ENCODE measurements around the gene VSTM1. TPM values are rescaled to one million over a fixed set of nuclear protein-coding genes. Genes with fewer than 3 reads are reported as not detected.

Gene VSTM1
- total RNA-seq, 3 donors from 2014 or later: not detected

GRCh38 chr19:54011507-54012211, 52.0 kb downstream of the VSTM1 start:
- H3K36me3 ChIP-seq: no peaks in the 10 kb centered on the region
- no peaks in the 10 kb centered on the region for H3K9me3 ChIP-seq
- intact Hi-C loops (cut with DNase I; ENCODE audit: low total_unique reads): no loop called here
- TF ChIP-seq POLR2AphosphoS5 (IDR thresholded peaks at IDR 0.05) (no peak), POLR2A (IDR thresholded peaks at IDR 0.05) (no peak)
- TF ChIP-seq, protein P1, sequence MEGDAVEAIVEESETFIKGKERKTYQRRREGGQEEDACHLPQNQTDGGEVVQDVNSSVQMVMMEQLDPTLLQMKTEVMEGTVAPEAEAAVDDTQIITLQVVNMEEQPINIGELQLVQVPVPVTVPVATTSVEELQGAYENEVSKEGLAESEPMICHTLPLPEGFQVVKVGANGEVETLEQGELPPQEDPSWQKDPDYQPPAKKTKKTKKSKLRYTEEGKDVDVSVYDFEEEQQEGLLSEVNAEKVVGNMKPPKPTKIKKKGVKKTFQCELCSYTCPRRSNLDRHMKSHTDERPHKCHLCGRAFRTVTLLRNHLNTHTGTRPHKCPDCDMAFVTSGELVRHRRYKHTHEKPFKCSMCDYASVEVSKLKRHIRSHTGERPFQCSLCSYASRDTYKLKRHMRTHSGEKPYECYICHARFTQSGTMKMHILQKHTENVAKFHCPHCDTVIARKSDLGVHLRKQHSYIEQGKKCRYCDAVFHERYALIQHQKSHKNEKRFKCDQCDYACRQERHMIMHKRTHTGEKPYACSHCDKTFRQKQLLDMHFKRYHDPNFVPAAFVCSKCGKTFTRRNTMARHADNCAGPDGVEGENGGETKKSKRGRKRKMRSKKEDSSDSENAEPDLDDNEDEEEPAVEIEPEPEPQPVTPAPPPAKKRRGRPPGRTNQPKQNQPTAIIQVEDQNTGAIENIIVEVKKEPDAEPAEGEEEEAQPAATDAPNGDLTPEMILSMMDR (IDR thresholded peaks at IDR 0.05): no peak
- H3K4me3 ChIP-seq: no peak overlapping the region
- peaks cover 0 to 47% of the 10 kb centered on the region in 2 donors for H3K27me3 ChIP-seq
- H3K27ac ChIP-seq: no peak overlapping the region
- no peaks in the 10 kb centered on the region for H3K4me1 ChIP-seq
- DNase-seq (ENCODE audit: low spot score in 2 of 2): no peak

GRCh38 chr19:54010474-54010873, 53.2 kb downstream of the VSTM1 start:
- H3K4me1 ChIP-seq: no peaks in the 10 kb centered on the region
- H3K27ac ChIP-seq: no peak overlapping the region
- no peaks in the 10 kb centered on the region for H3K36me3 ChIP-seq
- TF ChIP-seq POLR2A (IDR thresholded peaks at IDR 0.05) (no peak), POLR2AphosphoS5 (IDR thresholded peaks at IDR 0.05) (no peak)
- TF ChIP-seq, protein P1 (IDR thresholded peaks at IDR 0.05): no peak
- intact Hi-C loops (cut with DNase I; ENCODE audit: low total_unique reads): no loop called here
- H3K27me3 ChIP-seq: peaks cover 0 to 36% of the 10 kb centered on the region in 2 donors
- no peak for DNase-seq (ENCODE audit: low spot score in 2 of 2)
- no peaks in the 10 kb centered on the region for H3K9me3 ChIP-seq
- no peak overlapping the region for H3K4me3 ChIP-seq

DNA sequence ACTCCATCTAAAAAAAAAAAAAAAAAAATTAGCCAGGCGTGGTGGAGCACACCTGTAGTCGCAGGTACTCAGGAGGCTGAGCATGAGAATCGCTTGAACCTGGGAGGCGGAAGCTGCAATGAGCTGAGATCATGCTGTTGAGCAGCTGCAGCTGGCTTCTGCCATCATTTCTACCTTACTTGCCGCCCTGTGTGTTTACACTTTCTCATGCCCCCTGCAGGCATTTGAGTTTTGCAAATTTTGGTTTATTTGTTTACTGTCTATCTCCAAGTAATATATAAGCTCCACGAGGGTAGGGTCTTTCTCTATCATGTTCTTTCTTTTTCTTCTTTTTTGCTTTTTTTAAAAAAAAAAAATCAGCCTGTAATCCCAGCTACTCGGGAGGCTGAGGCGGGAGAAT, 54.3 kb downstream of the VSTM1 start:
- Histone ChIP-seq H3K4me3 (no peak overlapping the region), H3K27me3 (peaks cover 0 to 33% of the 10 kb centered on the region in 2 donors), H3K27ac (no peak overlapping the region), H3K9me3 (no peaks in the 10 kb centered on the region), H3K36me3 (no peaks in the 10 kb centered on the region), H3K4me1 (no peaks in the 10 kb centered on the region)
- TF ChIP-seq POLR2AphosphoS5 (IDR thresholded peaks at IDR 0.05): no peak
- TF ChIP-seq, protein P1 (IDR thresholded peaks at IDR 0.05): no peak
- no peak for TF ChIP-seq POLR2A (IDR thresholded peaks at IDR 0.05)
- intact Hi-C loops (cut with DNase I; ENCODE audit: low total_unique reads): no loop called here
- DNase-seq (ENCODE audit: low spot score in 2 of 2): no peak

DNA sequence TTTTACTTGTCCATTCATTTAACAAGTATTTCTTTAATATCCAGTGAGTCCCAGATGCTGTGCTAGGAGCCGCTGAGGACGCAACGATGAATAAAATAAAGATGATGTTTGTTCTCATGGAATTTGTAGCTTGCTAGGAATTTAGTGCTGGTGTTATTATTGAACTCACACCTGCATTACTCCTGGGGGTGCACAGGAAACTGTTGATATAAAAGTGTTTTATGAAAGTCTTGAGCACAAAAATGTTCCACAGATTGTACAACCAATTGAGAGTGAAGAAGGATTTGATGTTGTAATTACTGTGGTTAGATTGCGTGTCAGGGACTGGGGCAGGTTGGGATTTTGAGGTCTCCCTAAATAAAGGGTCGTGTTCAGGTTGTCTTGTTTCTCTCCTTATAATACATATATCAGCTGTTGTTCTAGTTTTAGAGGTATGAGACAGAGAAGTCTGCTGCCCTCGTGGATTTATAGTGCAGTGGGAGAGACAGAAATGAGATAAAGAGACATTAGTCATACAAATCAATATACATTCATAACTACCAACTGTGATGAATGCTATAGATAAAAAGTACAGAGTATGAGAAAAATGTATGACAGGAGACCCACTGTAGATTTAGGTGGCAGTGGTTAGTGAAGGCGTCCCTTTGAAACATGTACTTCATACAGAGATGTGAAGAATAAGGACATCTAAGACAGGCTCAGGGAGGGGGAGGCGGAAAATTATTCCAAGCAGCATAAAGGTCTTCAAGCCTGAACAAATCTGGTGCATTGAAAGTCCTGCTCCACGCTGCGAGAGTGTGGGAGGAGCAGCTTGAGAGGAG, 61.0 kb downstream of the VSTM1 start:
- Histone ChIP-seq H3K36me3 (no peaks in the 10 kb centered on the region), H3K4me1 (no peaks in the 10 kb centered on the region), H3K9me3 (no peaks in the 10 kb centered on the region), H3K27ac (no peak overlapping the region), H3K4me3 (no peak overlapping the region), H3K27me3 (peaks cover 0 to 54% of the 10 kb centered on the region in 2 donors)
- intact Hi-C loops (cut with DNase I; ENCODE audit: low total_unique reads): no loop called here
- DNase-seq (ENCODE audit: low spot score in 2 of 2): no peak
- no peak for TF ChIP-seq POLR2A (IDR thresholded peaks at IDR 0.05)
- TF ChIP-seq, protein P1 (IDR thresholded peaks at IDR 0.05): no peak
- TF ChIP-seq POLR2AphosphoS5 (IDR thresholded peaks at IDR 0.05): no peak

DNA sequence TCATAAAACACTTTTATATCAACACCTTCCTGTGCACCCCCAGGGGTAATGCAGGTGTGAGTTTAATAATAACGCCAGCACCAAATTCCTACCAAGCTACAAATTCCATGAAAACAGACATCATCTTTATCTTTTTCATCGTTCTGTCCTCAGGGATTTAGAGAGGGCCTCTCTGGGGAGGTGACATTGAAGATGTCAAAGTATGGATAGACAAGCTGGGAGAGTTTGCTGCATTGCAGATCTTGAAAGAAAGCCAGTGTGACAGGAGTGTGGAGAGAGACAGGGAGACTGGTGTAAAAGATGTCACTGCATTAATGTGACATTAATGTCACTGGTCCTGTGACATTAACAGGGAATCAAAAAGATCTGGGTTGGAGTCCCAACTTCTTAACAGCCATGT, 62.2 kb downstream of the VSTM1 start:
- Histone ChIP-seq H3K4me1 (no peaks in the 10 kb centered on the region), H3K4me3 (no peak overlapping the region), H3K9me3 (no peaks in the 10 kb centered on the region), H3K36me3 (no peaks in the 10 kb centered on the region), H3K27me3 (peaks cover 0 to 57% of the 10 kb centered on the region in 2 donors), H3K27ac (no peak overlapping the region)
- intact Hi-C loops (cut with DNase I; ENCODE audit: low total_unique reads): no loop called here
- TF ChIP-seq, protein P1 (IDR thresholded peaks at IDR 0.05): no peak
- TF ChIP-seq POLR2A (IDR thresholded peaks at IDR 0.05) (no peak), POLR2AphosphoS5 (IDR thresholded peaks at IDR 0.05) (no peak)
- DNase-seq (ENCODE audit: low spot score in 2 of 2): no peak

Data from breast epithelium (tissue), 4 donors.